ENCODE measurements around the gene GPANK1. TPM values are rescaled to one million over a fixed set of nuclear protein-coding genes. Genes with fewer than 3 reads are reported as not detected.

GPANK1 gene
- total and polyA plus RNA-seq, 9 of the 15 experiments (the other 6 are each of a cell fraction or from before 2014, with no cell fraction given): 32.2 to 111 (median 46.3) TPM

DNA sequence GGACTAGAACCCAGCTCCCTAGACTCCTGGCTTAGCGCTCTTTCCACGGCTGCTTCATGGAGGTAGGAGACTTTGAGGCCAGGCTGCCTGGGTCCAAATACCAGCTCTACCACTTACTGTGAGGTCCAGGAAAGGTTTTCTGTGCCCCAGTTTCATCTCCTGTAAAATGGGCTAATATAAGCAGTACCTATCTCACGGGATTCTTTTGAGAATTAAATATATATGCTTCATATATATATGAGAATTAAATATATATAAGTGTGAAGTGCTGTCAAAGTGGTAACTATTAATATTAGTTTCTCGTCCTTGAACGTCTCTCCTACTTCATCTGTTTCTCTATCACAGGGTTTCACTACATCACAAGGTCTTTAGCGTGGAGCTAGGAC lies 26.3 kb upstream of the GPANK1 start (continued):
- TF ChIP-seq AFF4 (CRISPR knock-in tag; IDR thresholded peaks at IDR 0.05): 0 out of 2 replicates have a peak, but pooled peaks have one; percentile 55
- TF ChIP-seq BHLHE40 (IDR thresholded peaks at IDR 0.05; ENCODE audit: low read length): 0 out of 2 replicates have a peak, but pooled peaks have one; percentile 0
- TF ChIP-seq RUNX1 (IDR thresholded peaks at IDR 0.05; ENCODE audit: low read depth): no peak
- no peak for TF ChIP-seq GATAD2B (IDR thresholded peaks at IDR 0.05; ENCODE audit: borderline replicate concordance)
- TF ChIP-seq NFIX (CRISPR knock-in tag; IDR thresholded peaks at IDR 0.05; ENCODE audit: low read depth): no peak
- 0 out of 2 replicates have a peak, but pooled peaks have one; percentile 59 for TF ChIP-seq FOXJ2 (tag; IDR thresholded peaks at IDR 0.05)
- TF ChIP-seq GABPB1 (CRISPR knock-in tag; IDR thresholded peaks at IDR 0.05): peak; percentile 50; the same call in 1 of the 2 replicates
- no peak for TF ChIP-seq NELFE (IDR thresholded peaks at IDR 0.05; ENCODE audit: insufficient read depth, insufficient read length)
- TF ChIP-seq, protein P1, sequence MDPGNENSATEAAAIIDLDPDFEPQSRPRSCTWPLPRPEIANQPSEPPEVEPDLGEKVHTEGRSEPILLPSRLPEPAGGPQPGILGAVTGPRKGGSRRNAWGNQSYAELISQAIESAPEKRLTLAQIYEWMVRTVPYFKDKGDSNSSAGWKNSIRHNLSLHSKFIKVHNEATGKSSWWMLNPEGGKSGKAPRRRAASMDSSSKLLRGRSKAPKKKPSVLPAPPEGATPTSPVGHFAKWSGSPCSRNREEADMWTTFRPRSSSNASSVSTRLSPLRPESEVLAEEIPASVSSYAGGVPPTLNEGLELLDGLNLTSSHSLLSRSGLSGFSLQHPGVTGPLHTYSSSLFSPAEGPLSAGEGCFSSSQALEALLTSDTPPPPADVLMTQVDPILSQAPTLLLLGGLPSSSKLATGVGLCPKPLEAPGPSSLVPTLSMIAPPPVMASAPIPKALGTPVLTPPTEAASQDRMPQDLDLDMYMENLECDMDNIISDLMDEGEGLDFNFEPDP (CRISPR knock-in tag; IDR thresholded peaks at IDR 0.05): no peak
- no peak for TF ChIP-seq PCBP2 (IDR thresholded peaks at IDR 0.05; ENCODE audit: low read depth, low read length, poor library complexity, severe bottlenecking)
- TF ChIP-seq CHD7 (IDR thresholded peaks at IDR 0.05; ENCODE audit: low read depth, low read length): no peak
